HepG2 (cell line): ENCODE results near the gene PGP. TPM values are rescaled to one million over a fixed set of nuclear protein-coding genes. Genes with fewer than 3 reads are reported as not detected.
A peak's percentile ranks its signal among the peaks of the same experiment; 100 is the strongest.

Source experiments
- AHR ChIP-seq: IDR thresholded peaks from 2 replicates; pipeline ENCODE4 v1.6.1; 2018; ENCODE audit warnings: missing genetic modification reagents, missing compliant biosample characterization
- CCDC6 ChIP-seq: sonication (generic); formaldehyde crosslinking; IDR thresholded peaks from 2 replicates; pipeline ENCODE4 v1.8.1; 2022; ENCODE audit warnings: mild to moderate bottlenecking, missing genetic modification reagents, moderate library complexity
- FUBP1 ChIP-seq: sonication (generic); formaldehyde crosslinking; IDR thresholded peaks from 2 replicates; pipeline ENCODE4 v1.5.1; 2020; ENCODE audit warnings: missing genetic modification reagents, mild to moderate bottlenecking, borderline replicate concordance
- KLF16 ChIP-seq, 2 experiments: sonication (generic) in 1 of 2; formaldehyde crosslinking in 1 of 2; IDR thresholded peaks; 2 replicates each; pipeline versions ENCODE4 v1.6.1 to v1.8.0; 2016 to 2023; ENCODE audit warnings: missing genetic modification reagents in 2 of 2, missing compliant biosample characterization in 1 of 2
- MED1 ChIP-seq: sonication (generic); formaldehyde crosslinking; IDR thresholded peaks from 2 replicates; pipeline ENCODE4 v1.4.0; 2020; ENCODE audit warnings: missing genetic modification reagents
- MLLT10 ChIP-seq: sonication (generic); formaldehyde crosslinking; IDR thresholded peaks from 2 replicates; pipeline ENCODE4 v1.4.0; 2020; ENCODE audit warnings: missing genetic modification reagents
- MTF2 ChIP-seq: sonication (generic); formaldehyde crosslinking; IDR thresholded peaks from 2 replicates; pipeline ENCODE4 v1.5.0; 2020; ENCODE audit warnings: missing genetic modification reagents, borderline replicate concordance
- NR2F6 ChIP-seq, 2 experiments: IDR thresholded peaks; 2 replicates each; pipeline ENCODE4 v1.6.1; 2016; ENCODE audit warnings: antibody characterized with exemption in 1 of 2, mild to moderate bottlenecking in 1 of 2
- RBM22 ChIP-seq: fragments of 200-400 bp; formaldehyde crosslinking; optimal IDR thresholded peaks from 2 replicates; pipeline ENCODE3; 2017; ENCODE audit warnings: mild to moderate bottlenecking, low read length, moderate library complexity
- SALL2 ChIP-seq: sonication (generic); formaldehyde crosslinking; IDR thresholded peaks from 2 replicates; pipeline ENCODE4 v1.8.1; 2023; ENCODE audit warnings: mild to moderate bottlenecking, missing genetic modification reagents, inconsistent platforms
- SIX1 ChIP-seq: sonication (generic); formaldehyde crosslinking; IDR thresholded peaks from 2 replicates; pipeline ENCODE4 v1.4.0; 2020; ENCODE audit warnings: missing genetic modification reagents, borderline replicate concordance
- ZBTB20 ChIP-seq: sonication (generic); formaldehyde crosslinking; IDR thresholded peaks from 2 replicates; pipeline ENCODE4 v1.8.1; 2023; ENCODE audit warnings: missing genetic modification reagents, low read depth, mild to moderate bottlenecking, borderline replicate concordance
- ZBTB4 ChIP-seq: sonication (generic); formaldehyde crosslinking; IDR thresholded peaks from 2 replicates; pipeline ENCODE4 v1.4.0; 2020; ENCODE audit warnings: missing genetic modification reagents, mild to moderate bottlenecking, borderline replicate concordance
- ZNF276 ChIP-seq: sonication (generic); formaldehyde crosslinking; IDR thresholded peaks from 2 replicates; pipeline ENCODE4 v1.4.0; 2020; ENCODE audit warnings: mild to moderate bottlenecking, low read depth, missing genetic modification reagents
- ZNF382 ChIP-seq: sonication (generic); formaldehyde crosslinking; IDR thresholded peaks from 2 replicates; pipeline ENCODE4 v1.5.0; 2020; ENCODE audit warnings: missing genetic modification reagents, mild to moderate bottlenecking, borderline replicate concordance
- ZZZ3 ChIP-seq: sonication (generic); formaldehyde crosslinking; IDR thresholded peaks from 2 replicates; pipeline ENCODE4 v1.4.0; 2020; ENCODE audit warnings: missing genetic modification reagents, mild to moderate bottlenecking, borderline replicate concordance
- polyA plus RNA-seq, 8 experiments: library from polyadenylated mRNA; depleted of rRNA in 3 of 8; stranded (reverse) in 7 of 8; unstranded in 1 of 8; fragments of >200 nt; fragmentation: Illumina TruSeq in 4 of 8; extraction: Trizol in 4 of 8; gene quantifications; 2 replicates each; pipeline versions ENCODE4 v1.2.1 to v1.2.3, GENCODE V29; 2011 to 2016; ENCODE audit warnings: low read depth in 4 of 8, missing spikeins in 1 of 8, mixed read lengths in 1 of 8; ENCODE audit not compliant: insufficient read depth in 1 of 8
- total RNA-seq, 5 experiments: library from RNA; depleted of rRNA; stranded (reverse); fragments of >200 nt; fragmentation: Illumina TruSeq; extraction: Trizol; gene quantifications; 2 replicates each; pipeline ENCODE4 v1.2.3, GENCODE V29; 2016; ENCODE audit warnings: low read depth in 1 of 5
- TF ChIP-seq, protein P1 (sequence below): sonication (generic); formaldehyde crosslinking; IDR thresholded peaks from 2 replicates; pipeline ENCODE4; 2020; ENCODE audit warnings: missing genetic modification reagents, mild to moderate bottlenecking, borderline replicate concordance
- TF ChIP-seq, protein P2 (sequence below): sonication (generic); formaldehyde crosslinking; IDR thresholded peaks from 2 replicates; pipeline ENCODE4 v1.4.0; 2020; ENCODE audit warnings: mild to moderate bottlenecking, missing genetic modification reagents

Gene PGP
- total and polyA plus RNA-seq, 2 of the 13 experiments (the other 11 are each of a cell fraction or from before 2014, with no cell fraction given) = 7.3 to 18.3 TPM

GRCh38 chr16:2223221-2223941, 8.7 kb upstream of the PGP start, which contains the start of gene E4F1 (continued):
- peak; percentile 92 for TF ChIP-seq SALL2
- no peak for TF ChIP-seq AHR (CRISPR knock-in tag)
- TF ChIP-seq ZNF276 (CRISPR knock-in tag) = no peak
- TF ChIP-seq KLF16 (CRISPR knock-in tag; IDR thresholded peaks at IDR 0.05) = peak in 1 of 2 experiments; percentile 68; a peak in 1 of 4 replicates
- no peak for TF ChIP-seq ZNF382 (CRISPR knock-in tag)
- peak; percentile 57; the same call in 1 of the 2 replicates for TF ChIP-seq ZBTB20
- 0 out of 2 replicates have a peak, but pooled peaks have one; percentile 10 for TF ChIP-seq SIX1
- peak; percentile 87; the same call in 1 of the 2 replicates for TF ChIP-seq ZZZ3
- TF ChIP-seq ZBTB4 (CRISPR knock-in tag) = no peak
- TF ChIP-seq NR2F6 (IDR thresholded peaks at IDR 0.05) = no peak
- TF ChIP-seq NR2F6 (CRISPR knock-in tag; IDR thresholded peaks at IDR 0.05) = 0 out of 2 replicates have a peak, but pooled peaks have one; percentile 31
- peak; percentile 73; the same call in 1 of the 2 replicates for TF ChIP-seq CCDC6 (CRISPR knock-in tag)
- no peak for TF ChIP-seq FUBP1
- peak; percentile 38; the same call in 1 of the 2 replicates for TF ChIP-seq MTF2
- peak; percentile 56 for TF ChIP-seq MED1 (CRISPR knock-in tag)
- TF ChIP-seq, protein P1, sequence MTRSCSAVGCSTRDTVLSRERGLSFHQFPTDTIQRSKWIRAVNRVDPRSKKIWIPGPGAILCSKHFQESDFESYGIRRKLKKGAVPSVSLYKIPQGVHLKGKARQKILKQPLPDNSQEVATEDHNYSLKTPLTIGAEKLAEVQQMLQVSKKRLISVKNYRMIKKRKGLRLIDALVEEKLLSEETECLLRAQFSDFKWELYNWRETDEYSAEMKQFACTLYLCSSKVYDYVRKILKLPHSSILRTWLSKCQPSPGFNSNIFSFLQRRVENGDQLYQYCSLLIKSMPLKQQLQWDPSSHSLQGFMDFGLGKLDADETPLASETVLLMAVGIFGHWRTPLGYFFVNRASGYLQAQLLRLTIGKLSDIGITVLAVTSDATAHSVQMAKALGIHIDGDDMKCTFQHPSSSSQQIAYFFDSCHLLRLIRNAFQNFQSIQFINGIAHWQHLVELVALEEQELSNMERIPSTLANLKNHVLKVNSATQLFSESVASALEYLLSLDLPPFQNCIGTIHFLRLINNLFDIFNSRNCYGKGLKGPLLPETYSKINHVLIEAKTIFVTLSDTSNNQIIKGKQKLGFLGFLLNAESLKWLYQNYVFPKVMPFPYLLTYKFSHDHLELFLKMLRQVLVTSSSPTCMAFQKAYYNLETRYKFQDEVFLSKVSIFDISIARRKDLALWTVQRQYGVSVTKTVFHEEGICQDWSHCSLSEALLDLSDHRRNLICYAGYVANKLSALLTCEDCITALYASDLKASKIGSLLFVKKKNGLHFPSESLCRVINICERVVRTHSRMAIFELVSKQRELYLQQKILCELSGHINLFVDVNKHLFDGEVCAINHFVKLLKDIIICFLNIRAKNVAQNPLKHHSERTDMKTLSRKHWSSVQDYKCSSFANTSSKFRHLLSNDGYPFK (CRISPR knock-in tag) = peak; percentile 44; the same call in 1 of the 2 replicates
- peak; percentile 94 for TF ChIP-seq RBM22
- TF ChIP-seq MLLT10 (CRISPR knock-in tag) = no peak
- TF ChIP-seq, protein P2, sequence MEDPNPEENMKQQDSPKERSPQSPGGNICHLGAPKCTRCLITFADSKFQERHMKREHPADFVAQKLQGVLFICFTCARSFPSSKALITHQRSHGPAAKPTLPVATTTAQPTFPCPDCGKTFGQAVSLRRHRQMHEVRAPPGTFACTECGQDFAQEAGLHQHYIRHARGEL = no peak
